HG03139 (cell line): ENCODE results near the gene CUL9.
A peak's percentile ranks its signal among the peaks of the same experiment; 100 is the strongest.

ENCODE experiments used
- ATAC-seq: cut with Tn5 transposase; IDR thresholded peaks from one replicate; pipeline ENCODE4 v1.9.1; 2021; ENCODE audit not compliant: unreplicated experiment

CUL9 gene

DNA sequence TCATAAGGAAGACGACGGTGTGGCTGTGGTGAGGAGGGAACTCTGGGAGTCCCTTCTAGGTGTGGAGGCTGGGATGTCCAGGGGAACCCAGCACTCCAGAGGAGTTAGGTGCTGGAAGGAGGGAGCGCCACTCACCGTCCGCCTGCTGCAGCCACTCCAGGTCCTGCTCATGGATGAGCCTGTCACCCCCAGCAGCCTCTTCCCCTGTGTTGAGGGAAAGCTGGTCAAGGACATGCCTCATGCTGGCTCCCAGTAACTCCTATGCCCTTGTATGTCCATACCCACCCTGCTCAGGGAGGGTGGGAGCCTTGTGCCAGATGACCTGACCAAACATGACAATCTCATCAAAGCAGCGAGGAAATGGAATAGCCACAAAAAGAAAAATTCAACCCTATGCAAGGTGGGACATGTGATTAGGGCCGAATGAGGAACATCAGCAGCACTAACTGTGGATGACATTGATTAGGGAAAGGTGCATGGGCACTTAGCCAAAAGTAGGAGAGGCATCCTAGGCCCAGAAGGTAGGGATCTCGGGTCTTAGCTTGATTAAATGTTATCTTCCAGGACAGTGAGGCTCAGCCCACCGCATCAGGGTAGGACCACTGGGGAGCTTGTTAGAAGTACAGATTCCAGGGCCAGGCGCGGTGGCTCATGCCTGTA is 44.3 kb downstream of the CUL9 start:
- no peak for ATAC-seq

DNA sequence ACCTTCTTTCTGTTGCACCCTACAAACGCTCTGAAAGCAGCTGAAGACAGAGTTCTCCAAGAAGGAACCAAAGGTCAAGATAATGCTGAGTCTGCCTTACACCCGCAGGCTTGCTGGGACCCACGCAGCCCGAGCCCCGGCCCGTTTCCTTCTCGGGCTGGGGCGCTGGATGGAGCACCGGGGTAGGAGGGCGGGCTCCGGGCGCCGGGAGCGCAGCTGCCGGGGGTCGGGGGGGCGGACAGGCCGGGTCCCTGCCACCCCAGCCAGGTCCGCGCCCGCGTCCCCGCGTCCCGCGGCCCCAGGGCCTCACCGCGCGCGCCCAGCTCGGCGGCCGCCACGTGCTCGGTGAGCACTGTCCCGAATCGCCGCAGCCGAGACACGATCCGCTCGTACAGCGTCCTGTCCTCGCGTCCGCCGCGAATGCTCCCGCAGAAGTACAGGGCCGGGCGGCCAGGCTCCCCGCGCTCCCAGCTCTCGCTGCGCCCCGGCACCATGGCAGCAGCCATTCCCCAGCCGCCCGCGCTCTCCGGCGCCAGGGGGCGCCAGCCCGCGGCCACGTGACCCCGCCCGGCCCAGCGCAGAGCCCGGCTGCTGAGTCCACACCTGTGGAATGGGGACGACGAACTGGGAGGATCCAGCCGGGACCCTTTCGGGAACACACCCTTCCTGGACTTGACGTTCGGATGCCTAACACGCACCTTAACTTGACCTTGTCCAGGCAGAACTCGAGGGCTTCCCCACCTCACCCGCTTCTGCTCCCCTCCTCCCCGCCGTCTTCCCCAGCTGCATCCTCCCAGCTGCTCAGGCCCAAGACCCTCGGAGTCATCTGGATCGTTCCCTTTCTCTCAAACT is 47.2 kb downstream of the CUL9 start, which contains the start of gene DNPH1:
Gene DNPH1, minus strand, starts transcription at position 531 of the 852 bp plus-strand sequence. Its CDS starts 25 bp downstream, at position 506.
- peak; percentile 66 for ATAC-seq

DNA sequence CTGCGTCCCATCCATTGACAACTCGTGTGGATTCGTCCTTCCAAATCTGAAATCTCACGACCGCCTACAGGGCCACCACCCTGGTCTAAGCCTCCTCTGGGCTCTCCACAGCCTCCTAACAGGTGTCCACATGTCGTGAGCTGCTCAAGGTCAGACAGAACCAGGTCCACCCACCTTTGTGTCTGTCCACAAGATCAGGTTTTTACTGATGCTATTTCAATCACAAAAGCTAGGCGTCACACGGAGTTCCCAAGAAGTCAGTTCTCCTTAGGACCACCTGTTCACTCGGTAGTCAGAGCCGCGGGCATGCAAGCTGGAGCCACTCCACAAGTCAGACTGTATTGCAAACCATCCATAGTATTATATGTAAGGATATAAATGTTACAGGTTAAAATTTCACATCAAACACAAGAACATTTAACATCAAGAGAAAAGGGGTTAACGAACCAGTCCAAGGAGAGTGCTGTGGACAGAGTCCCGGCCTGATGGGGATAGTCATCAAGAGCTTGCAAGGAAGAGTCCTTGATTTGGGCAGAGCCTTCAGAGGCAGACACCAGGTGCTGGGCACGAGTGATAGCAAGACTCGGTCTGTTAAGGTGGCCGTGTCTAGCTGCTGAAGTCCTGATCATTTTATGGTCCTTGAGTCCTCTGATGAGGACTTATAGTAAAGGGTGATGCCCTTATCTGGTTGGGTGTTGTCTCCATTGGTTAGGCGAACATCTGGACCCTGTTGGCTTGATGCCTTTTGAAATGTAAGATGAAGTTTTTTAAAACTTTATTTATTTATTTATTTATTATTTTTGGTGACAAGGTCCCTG is 48.0 kb downstream of the CUL9 start:
- no peak for ATAC-seq

DNA sequence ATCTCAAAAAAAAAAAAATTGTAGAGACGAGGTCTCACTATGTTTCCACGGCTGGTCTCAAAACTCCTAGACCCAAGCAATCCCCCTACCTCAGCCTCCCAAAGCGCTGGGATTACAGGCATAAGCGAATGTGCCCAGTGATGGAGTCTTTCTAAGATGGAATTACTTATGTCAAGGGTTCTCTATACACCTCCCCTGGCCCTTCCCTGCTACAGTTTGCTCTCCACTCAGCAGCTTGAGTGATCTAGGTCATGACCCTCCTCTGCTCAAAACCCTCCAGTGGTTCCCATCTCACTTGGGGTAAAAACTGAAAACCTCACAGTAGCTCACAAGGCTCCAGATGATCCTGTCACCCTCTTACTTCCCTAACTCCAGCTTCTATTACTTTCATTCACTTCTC is 49.1 kb downstream of the CUL9 start:
- ATAC-seq = no peak

DNA sequence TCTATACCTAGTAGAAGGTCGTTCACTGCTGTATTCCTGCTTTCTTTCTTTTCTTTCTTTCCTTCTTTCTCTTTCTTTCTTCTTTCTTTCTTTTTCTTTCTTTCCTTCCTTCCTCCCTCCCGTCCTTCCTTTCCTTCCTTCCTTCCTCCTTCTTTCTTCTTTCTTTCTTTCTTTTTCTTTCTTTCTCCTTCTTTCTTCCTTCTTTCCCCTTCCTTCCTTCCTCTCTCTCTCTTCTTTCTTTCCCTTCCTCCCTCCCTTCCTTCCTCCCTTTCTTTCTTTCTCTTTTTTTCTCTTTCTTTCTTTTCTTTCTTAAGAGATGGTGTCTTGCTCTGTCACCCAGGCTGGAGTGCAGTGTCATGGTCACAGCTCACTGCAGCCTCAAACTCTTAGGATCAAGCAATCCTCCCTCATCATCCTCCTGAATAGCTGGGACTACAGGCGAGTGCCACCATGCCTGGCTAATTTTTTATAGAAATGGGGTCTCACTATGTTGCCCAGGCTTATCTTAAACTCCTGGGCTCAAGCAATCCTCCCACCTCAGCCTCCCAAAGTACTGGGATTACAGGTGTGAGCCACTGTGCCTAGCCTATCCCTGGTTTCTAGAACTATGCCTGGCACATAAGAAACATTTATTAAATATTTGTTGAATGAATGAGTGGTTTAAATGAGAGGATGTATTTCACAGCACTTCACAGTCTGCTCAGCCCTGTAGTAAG is 49.9 kb downstream of the CUL9 start:
- ATAC-seq = no peak

DNA sequence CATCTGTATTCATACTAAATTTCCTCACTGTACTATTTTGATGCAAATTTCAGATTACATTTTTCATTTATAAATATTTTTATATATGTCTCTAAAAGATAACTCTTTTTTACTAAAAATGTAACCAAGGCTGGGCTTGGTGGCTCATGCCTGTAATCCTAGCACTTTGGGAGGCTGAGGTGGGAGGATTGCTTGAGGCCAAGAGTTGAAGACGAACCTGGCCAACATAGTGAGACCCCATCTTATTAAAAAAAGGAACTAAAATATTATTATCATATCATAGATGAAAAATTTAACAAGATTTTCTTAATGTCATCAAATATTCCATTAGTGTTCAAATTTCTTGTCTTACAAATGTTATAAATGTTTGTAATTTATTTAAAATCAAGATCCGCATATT is 53.8 kb downstream of the CUL9 start:
- ATAC-seq = no peak

DNA sequence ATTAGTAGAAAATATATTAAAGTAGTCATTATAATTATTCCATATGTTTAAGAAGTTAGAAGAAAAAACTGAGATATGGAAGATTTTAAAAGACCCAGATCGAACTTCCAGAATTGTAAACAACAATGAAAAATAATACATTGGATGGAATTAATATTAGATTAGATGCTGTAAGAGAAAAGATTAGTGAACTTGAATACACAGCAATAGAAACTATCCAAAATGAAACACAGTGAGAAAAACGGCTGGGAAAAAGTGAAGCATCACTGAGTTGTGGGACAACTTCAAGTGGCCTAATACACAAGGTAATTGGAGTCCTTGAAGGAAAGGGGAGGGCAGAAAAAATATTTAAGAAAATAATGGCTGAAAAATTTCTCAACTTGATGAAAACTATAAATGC is 57.1 kb downstream of the CUL9 start:
- ATAC-seq = no peak

DNA sequence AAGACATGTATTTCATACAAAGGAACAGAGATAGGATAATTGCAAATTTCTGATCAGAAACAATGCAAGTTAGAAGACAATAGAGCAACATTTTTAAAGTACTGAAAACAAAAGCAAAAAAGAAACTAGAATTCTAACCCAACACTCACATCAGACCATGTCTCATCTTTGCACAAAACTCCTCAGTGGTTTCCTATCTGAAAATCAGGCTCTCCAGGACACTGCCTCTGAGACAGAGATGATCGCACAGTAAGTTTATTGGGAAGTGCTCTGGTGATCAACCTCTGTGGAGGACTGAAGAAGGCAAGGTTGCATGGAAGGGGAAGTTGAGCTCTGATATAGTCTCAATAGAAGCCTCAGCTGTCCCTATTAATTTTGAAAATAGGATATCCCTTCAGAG is 59.0 kb downstream of the CUL9 start:
- no peak for ATAC-seq

DNA sequence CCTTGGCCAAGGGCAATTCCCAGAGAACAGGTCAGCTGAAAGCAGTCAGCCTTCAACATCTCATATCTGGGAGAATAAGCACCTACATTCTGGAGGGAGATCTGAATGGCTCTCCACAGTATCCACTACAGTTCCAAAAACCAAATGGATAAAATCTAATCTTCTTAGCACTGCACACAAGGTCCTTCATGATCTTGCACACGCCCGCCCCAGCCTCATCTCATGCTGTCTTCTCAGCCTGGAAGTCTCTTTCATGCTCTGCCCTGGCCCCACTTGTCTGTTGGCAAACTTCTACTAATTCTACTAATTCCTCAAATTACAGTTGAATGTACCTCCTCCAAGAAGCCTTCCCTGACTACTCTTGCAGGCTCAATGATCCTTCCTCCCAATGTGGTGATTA is 59.5 kb downstream of the CUL9 start:
- ATAC-seq = no peak

DNA sequence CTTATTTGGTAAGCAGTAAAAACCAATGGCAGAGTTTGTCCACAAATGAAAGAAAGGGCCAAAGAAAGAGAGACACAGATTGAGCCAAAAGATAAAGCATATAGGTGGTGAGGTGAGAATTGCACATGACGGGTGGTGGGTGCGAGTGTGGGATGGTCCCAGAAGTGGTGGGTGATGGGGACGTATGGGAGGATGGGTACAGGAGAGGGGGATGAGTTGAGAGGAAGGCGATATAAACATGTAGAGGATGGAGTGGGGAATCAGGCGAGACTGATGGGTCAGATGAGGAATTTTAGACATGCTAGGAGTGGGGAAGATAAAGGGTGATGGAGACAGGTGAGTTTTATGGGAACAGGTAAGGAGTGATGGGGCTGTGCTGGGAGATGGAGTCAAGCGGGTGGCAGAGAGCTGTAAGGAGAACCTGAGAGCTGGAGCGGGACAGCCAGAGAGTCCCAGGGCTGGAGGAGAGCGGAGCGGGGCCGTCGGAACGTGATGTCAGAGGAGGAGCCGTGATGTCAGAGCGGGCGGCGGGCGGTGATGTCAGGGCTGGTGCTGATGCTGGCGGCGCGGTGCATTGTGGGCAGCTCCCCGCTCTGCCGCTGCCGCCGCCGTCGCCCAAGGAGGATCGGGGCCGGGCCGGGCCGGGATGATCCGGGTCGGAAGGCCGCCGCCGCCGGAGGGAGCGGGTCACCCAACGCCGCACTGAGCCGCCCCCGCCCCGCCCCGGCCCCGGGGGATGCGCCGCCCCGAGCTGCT is 61.1 kb downstream of the CUL9 start, which contains the start of gene TTBK1:
Gene TTBK1, plus strand, starts transcription at position 574 of the 756 bp plus-strand sequence. CDS start 3,180 bp downstream, outside the sequence.
- no peak for ATAC-seq

DNA sequence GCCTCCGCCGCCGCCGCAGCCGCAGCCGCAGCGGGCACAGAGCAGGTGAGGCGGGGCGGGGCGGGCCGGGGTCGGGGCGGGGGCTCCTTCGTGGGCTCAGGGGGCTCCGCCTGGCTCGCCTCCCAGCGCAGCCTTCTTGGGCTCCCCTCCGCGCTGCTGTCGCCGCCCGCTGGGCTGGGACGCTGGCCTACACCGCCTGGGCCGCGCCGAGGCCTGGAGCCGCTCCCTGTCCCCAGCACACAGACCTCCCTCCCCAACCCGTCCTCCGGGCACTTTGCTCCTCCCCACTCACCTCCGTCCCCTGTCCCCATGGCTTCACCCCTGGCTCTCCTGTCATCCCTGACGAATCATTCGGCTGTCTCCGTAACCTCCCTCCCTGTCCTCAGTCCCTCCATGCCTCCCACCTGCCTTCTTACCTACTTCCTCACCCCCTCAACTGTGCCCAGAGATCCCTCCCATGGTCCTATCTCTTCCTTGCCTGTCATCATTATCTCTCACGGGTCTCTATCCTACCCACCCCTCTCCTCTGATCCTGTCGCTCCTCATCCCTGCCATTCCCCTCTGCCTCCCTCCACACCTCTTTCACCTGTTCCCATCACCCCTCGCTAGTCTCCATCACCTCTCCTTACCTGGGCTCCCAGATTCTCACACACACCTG is 61.8 kb downstream of the CUL9 start:
- ATAC-seq = no peak

DNA sequence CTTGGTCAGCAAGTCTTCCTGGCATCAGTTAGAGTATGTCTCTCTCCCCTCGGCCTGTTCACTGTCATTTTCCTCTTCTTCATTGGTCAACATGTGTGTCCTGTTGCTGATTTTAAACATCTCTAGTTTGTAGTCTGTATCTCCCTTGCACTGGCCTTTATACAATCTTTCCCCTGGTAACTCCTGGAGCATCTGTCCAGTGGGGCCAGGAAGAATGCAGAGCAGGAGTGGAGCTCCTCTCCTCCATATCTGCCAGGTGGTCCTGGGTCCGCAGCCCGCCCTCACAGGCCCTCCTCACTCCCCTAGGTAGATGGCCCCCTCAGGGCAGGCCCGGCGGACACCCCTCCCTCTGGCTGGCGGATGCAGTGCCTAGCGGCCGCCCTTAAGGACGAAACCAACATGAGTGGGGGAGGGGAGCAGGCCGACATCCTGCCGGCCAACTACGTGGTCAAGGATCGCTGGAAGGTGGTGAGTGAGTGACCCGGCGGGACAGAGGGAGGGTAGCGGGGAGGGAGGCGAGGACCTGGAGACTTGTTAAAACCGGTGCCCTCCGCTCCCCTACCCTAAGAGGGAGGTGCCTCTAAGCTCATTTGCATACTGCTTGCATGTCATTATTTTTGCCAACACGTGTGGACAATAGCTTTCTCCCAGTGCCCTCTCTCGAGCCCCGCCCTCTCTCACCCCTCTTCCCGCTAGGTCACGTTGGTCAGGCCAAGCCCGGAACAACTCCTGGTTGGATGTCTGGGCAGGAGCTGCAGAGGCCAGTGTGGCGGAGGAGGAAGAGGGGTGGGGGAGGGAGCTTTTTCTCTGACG is 64.5 kb downstream of the CUL9 start:
- peak; percentile 18 for ATAC-seq

DNA sequence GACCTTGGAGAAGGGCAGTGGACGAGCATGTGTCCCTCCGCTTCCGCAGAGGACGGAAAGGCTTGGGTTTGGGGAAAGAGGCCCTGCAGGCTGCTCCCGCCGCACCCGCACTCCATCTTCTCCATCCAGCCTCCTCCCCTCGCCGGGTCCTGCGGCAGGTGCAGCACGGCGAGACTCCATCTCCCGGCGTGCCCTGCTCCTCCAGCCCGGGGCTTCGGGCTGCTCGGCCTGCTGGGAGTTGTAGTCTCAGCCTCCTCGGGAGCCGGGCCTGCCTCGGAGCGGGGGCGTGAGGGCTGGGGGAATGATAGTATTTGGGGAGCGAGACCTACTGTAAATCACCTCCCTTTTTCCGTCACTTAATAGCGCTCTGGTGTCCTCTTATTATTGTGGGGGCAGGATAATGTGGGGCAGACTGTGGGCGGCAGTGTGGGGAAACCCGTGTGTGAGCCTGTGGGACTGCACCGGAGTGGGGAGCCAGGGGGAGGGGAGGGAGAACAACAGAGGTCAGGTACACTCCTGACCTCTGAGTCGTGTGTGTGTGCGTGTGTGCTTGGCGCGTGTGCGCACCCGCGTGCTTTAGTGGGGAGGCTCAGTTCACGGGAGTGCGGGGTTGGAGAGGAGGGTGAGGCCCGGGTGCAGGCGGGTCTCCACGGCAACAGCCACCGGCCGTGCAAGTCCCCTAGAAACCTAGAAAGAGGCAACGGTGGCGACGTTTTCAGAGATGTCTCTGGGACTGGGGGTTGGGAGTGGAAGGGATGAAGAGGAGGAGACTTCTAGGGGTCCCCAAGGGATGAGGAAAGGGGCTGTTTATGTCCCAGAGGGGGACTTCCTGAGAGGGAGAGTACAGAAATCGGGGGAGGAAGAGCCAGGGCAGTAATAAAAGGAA is 65.4 kb downstream of the CUL9 start:
- peak; percentile 84 for ATAC-seq

DNA sequence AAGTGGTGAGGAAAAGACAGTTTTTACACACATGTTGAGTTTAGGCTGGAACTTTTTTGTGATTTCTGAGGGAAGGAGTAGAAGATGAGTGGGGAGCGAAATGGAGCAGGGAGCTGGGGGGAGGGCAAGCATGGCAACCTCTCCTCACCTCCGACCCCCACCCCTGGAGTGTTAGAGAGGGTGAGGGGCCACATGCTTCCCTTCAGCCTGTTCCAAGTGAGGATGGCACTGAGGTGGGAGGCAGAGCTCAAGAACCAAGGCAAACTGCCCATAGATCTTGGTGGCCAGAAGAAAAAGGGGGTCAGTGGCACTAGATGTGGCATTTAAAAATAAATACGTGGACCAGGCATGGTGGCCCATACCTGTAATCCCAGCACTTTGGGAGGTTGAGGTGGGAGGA is 66.1 kb downstream of the CUL9 start:
- ATAC-seq = no peak

DNA sequence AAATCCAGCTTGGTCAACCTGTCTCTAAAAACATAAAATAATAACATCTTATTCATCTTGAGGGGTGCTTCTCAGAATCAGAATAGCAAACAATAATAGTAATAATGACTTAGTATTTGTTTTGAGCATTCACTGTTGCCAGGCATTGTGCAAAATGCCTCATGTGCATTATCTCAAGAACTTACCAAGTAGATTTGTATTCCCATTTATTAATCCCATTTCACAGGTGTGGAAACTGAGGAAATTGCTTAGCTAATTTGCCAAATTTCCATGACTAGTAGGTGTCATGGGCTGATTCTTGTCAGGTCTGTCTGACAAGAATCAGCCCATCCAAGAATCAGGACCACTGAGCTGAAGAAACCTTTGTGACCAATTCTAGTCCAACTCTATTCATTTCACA is 66.8 kb downstream of the CUL9 start:
- no peak for ATAC-seq

DNA sequence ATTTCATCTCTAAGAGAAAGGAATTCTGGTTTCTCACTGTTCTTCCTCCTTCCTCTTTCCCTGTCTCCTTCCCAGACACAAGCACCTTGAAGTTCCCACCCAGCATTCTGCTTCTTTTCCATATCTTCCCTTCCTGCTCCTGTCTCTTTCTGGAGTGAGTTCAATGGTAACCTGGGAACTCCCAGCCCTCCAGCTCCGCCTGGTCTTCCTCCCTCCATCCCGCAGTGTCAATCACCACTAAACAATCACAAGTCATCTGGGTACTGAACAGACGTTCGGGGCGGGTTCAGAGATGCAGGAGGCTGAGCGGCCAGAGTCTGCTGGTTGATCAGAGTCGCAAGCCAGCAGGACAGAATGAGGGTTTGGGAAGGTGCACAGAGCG is 69.0 kb downstream of the CUL9 start:
- ATAC-seq = no peak

DNA sequence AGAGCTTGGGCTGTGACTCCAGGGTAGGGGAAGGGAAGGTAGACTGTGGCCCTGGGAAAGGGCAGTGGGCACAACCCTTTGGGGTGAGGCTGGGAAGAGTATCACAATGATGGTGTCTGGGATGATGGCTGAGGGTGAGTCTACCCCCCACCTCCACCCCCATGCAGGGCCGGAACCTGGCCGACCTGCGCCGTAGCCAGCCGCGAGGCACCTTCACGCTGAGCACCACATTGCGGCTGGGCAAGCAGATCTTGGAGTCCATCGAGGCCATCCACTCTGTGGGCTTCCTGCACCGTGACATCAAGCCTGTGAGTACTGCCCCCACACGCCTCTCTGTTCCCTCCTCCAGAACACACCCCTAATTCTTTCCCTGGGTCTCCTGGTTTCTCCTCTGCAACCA is 71.4 kb downstream of the CUL9 start:
- no peak for ATAC-seq
